PC-9 (cell line): Measurements from ENCODE around the gene EIF3B. TPM values are rescaled to one million over a fixed set of nuclear protein-coding genes. Genes with fewer than 3 reads are reported as not detected.
"Not testable (repeated sequence)": the region's sequence is repeated elsewhere in the genome, so short reads cannot be mapped to it uniquely, and the experiment has no call there.

Source experiments
- BruUV-seq: library from RNA; stranded (reverse); fragments of 400-500 nt; replicated peaks from 2 replicates; lab custom pipeline; 2021; lab: Mats Ljungman, UMichigan
- CTCF ChIA-PET: fragments of 300-600 bp; sonication (Branson Sonifier 250); formaldehyde crosslinking; loops from one replicate; lab custom pipeline; 2022; ENCODE audit warnings: antibody characterized with exemption; lab: Charles Lee
- POLR2A ChIA-PET: fragments of 300-600 bp; sonication (Branson Sonifier 250); formaldehyde crosslinking; loops from one replicate; lab custom pipeline; 2022; ENCODE audit warnings: antibody characterized with exemption; ENCODE audit not compliant: unreplicated experiment; lab: Charles Lee
- DNase-seq, 2 experiments: peaks; one replicate each; pipeline versions ENCODE4 v3.0.0 to v3.0.0-alpha.2; 2015 to 2022; ENCODE audit warnings: mixed read lengths in 1 of 2
- H2AFZ ChIP-seq: fragments of 200-600 bp; sonication (generic); 2 replicates; pipeline ENCODE4 v1.8.1; 2017; ENCODE audit warnings: antibody characterized with exemption
- H3F3A ChIP-seq: fragments of 200-600 bp; sonication (generic); 2 replicates; pipeline ENCODE4 v1.8.1; 2017; ENCODE audit warnings: antibody characterized with exemption, mild to moderate bottlenecking, low read depth; ENCODE audit not compliant: insufficient read depth
- H3K27ac ChIP-seq: fragments of 200-600 bp; sonication (generic); 2 replicates; pipeline ENCODE4 v1.6.1; 2016; ENCODE audit warnings: mixed run types
- H3K27me3 ChIP-seq: fragments of 200-600 bp; sonication (generic); 2 replicates; pipeline ENCODE4 v1.6.1; 2016; ENCODE audit warnings: low read depth, mixed run types; ENCODE audit not compliant: insufficient read depth
- H3K36me3 ChIP-seq: fragments of 200-600 bp; sonication (generic); 2 replicates; pipeline ENCODE4 v1.6.1; 2016; ENCODE audit warnings: low read depth, mixed run types
- H3K4me1 ChIP-seq: fragments of 200-600 bp; sonication (generic); replicated peaks from 2 replicates; pipeline ENCODE4 v1.6.1; 2016; ENCODE audit warnings: mixed run types; ENCODE audit not compliant: insufficient read depth
- H3K4me2 ChIP-seq: fragments of 200-600 bp; sonication (generic); 2 replicates; pipeline ENCODE4 v1.6.1; 2017; ENCODE audit warnings: mixed run types
- H3K4me3 ChIP-seq: fragments of 200-600 bp; sonication (generic); 2 replicates; pipeline ENCODE4 v1.6.1; 2016; ENCODE audit warnings: mixed run types
- H3K79me2 ChIP-seq: fragments of 200-600 bp; sonication (generic); 2 replicates; pipeline ENCODE4 v1.6.1; 2017; ENCODE audit warnings: low read depth, mixed run types
- H3K9me2 ChIP-seq: fragments of 200-600 bp; sonication (generic); 2 replicates; pipeline ENCODE4 v1.8.1; 2017; ENCODE audit warnings: mild to moderate bottlenecking; ENCODE audit not compliant: insufficient read depth
- H3K9me3 ChIP-seq: fragments of 200-600 bp; sonication (generic); 2 replicates; pipeline ENCODE4 v1.8.1; 2016; ENCODE audit warnings: low read depth; ENCODE audit not compliant: insufficient read depth
- H4K20me1 ChIP-seq: fragments of 200-600 bp; sonication (generic); 2 replicates; pipeline ENCODE4 v1.8.1; 2017; ENCODE audit not compliant: insufficient read depth
- EZH2 ChIP-seq: fragments of 200-600 bp; sonication (generic); IDR thresholded peaks from 2 replicates; pipeline ENCODE4 v1.8.0; 2017; ENCODE audit warnings: antibody characterized with exemption, low read depth
- intact Hi-C: fragments of 100-400 bp; cut with micrococcal nuclease; formaldehyde crosslinking; loops from one replicate; pipeline ENCODE4 v1.10.0; 2022; ENCODE audit not compliant: unreplicated experiment
- total RNA-seq: library from RNA; stranded (reverse); gene quantifications from 2 replicates; pipeline ENCODE4 v1.2.3, GENCODE V29; 2021
- TF ChIP-seq, protein P1 (sequence below): fragments of 200-600 bp; sonication (generic); conservative IDR thresholded peaks from 2 replicates; pipeline ENCODE4 v1.6.1; 2017; ENCODE audit warnings: mixed run types, antibody characterized with exemption, mild to moderate bottlenecking, moderate library complexity

Gene EIF3B
- total RNA-seq, 1 experiment from 2014 or later: 299 TPM

DNA sequence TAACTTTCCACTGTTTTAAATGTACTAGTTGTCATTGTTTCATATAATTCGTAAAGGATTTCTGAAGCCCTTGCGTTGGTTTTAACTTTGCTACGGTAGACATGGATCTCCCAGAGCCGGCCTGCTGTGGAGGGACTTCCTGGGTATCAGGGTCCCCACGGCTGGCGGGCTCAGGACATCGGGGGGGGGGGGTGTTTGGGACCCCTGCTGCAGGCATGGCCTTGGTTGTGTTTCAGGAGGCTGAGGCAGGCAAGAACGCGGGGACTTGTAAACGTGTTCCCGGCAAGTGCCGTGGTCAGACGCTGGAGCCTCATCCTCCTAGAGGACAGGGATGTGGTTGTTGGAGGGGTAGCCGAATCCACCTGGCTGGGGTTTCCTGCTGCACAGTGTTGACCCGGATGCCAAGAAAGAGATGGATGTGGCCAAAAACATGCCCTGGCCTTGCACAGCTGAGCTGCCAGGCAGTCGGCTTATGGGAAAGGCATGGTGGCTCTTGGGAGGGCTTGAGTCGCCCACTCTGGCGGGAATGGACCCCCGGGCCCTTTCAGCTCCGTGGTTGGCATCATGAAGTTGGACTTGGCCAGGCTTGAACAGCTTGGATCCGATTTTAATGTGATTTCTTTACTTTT, 27.4 kb downstream of the EIF3B start:
- CTCF ChIA-PET: no interaction called here
- H4K20me1 ChIP-seq: peaks cover 50% of the 10 kb centered on the region
- intact Hi-C loops: no loop called here

GRCh38 chr7:2383543-2384274, 29.1 kb downstream of the EIF3B start:
- Histone ChIP-seq H3K9me2 (no peaks in the 10 kb centered on the region), H2AFZ (no peak overlapping the region), H3K36me3 (peaks cover 26% of the 10 kb centered on the region; the same call in 1 of the 2 replicates), H3F3A (peaks cover 49% of the 10 kb centered on the region), H3K9me3 (no peaks in the 10 kb centered on the region), H3K79me2 (no peaks in the 10 kb centered on the region), H3K27ac (no peak overlapping the region), H3K4me1 (no peaks in the 10 kb centered on the region), H3K4me3 (no peak overlapping the region), H3K27me3 (no peaks in the 10 kb centered on the region), H3K4me2 (no peak overlapping the region), H4K20me1 (peaks cover 43% of the 10 kb centered on the region)
- ChIA-PET CTCF (interaction anchor here (0.5 to 1.3 kb wide), 3 partner anchors 85 to 169 kb away, joined by 3 read pairs; no protein-coding TSS in a partner anchor), POLR2A (no interaction called here)
- no TSS peak for BruUV-seq
- no peak for TF ChIP-seq EZH2
- TF ChIP-seq, protein P1, sequence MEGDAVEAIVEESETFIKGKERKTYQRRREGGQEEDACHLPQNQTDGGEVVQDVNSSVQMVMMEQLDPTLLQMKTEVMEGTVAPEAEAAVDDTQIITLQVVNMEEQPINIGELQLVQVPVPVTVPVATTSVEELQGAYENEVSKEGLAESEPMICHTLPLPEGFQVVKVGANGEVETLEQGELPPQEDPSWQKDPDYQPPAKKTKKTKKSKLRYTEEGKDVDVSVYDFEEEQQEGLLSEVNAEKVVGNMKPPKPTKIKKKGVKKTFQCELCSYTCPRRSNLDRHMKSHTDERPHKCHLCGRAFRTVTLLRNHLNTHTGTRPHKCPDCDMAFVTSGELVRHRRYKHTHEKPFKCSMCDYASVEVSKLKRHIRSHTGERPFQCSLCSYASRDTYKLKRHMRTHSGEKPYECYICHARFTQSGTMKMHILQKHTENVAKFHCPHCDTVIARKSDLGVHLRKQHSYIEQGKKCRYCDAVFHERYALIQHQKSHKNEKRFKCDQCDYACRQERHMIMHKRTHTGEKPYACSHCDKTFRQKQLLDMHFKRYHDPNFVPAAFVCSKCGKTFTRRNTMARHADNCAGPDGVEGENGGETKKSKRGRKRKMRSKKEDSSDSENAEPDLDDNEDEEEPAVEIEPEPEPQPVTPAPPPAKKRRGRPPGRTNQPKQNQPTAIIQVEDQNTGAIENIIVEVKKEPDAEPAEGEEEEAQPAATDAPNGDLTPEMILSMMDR: no peak
- DNase-seq: no peak
- intact Hi-C loops: no loop called here

More for the DNA sequence above, 27.4 kb downstream of the EIF3B start:
- Histone ChIP-seq H3K27ac (no peak overlapping the region), H3F3A (peaks cover 53% of the 10 kb centered on the region), H3K4me1 (no peaks in the 10 kb centered on the region), H2AFZ (no peak overlapping the region), H3K27me3 (no peaks in the 10 kb centered on the region), H3K36me3 (peaks cover 31% of the 10 kb centered on the region; the same call in 1 of the 2 replicates), H3K9me2 (no peaks in the 10 kb centered on the region), H3K9me3 (no peaks in the 10 kb centered on the region), H3K4me3 (no peak overlapping the region), H3K4me2 (no peak overlapping the region), H3K79me2 (peaks cover 2% of the 10 kb centered on the region; the same call in 1 of the 2 replicates)
- no peak for DNase-seq
- BruUV-seq: no TSS peak
- POLR2A ChIA-PET: interaction anchor here (0.6 kb wide), 1 partner anchor 18 kb away, joined by 10 read pairs; no protein-coding TSS in a partner anchor
- TF ChIP-seq, protein P1: no peak
- no peak for TF ChIP-seq EZH2

- H3K27ac ChIP-seq: no peak overlapping the region
- no peaks in the 10 kb centered on the region for H3K9me2 ChIP-seq
- peak in 1 of 2 experiments; percentile 26 for DNase-seq
- no peak overlapping the region for H3K4me2 ChIP-seq
- H3K27me3 ChIP-seq: no peaks in the 10 kb centered on the region
- H2AFZ ChIP-seq: no peak overlapping the region
- peaks cover 34% of the 10 kb centered on the region for H4K20me1 ChIP-seq
- ChIA-PET POLR2A (no interaction called here), CTCF (interaction anchor here (0.6 to 1.3 kb wide), 2 partner anchors 85 to 733 kb away, joined by 3 read pairs; no protein-coding TSS in a partner anchor)
- intact Hi-C loops: no loop called here
- H3K9me3 ChIP-seq: no peaks in the 10 kb centered on the region
- no TSS peak for BruUV-seq
- no peaks in the 10 kb centered on the region for H3K79me2 ChIP-seq
- H3K36me3 ChIP-seq: peaks cover 17% of the 10 kb centered on the region; the same call in 1 of the 2 replicates
- peaks cover 40% of the 10 kb centered on the region; the same call in 1 of the 2 replicates for H3F3A ChIP-seq
- H3K4me1 ChIP-seq: no peaks in the 10 kb centered on the region
- no peak for TF ChIP-seq EZH2
- TF ChIP-seq, protein P1: peak; percentile 35; the same call in 1 of the 2 replicates
- H3K4me3 ChIP-seq: no peak overlapping the region
Observed at GRCh38 chr7:2384354-2385243, 30.0 kb downstream of the EIF3B start.

- H3K79me2 ChIP-seq, H3K4me2 ChIP-seq, intact Hi-C loops, BruUV-seq, H3K36me3 ChIP-seq, POLR2A ChIA-PET, H2AFZ ChIP-seq, H3K9me2 ChIP-seq, H3K27me3 ChIP-seq, H3K4me1 ChIP-seq, CTCF ChIA-PET, H3K9me3 ChIP-seq, H3K4me3 ChIP-seq, H3K27ac ChIP-seq: not testable (repeated sequence)
- peaks cover 26% of the 10 kb centered on the region; the same call in 1 of the 2 replicates for H3F3A ChIP-seq
- peaks cover 21% of the 10 kb centered on the region for H4K20me1 ChIP-seq
- peak in 1 of 2 experiments; percentile 24 for DNase-seq
Observed at GRCh38 chr7:2386122-2386521, 31.5 kb downstream of the EIF3B start.
